Measurements from ENCODE around the gene ZFHX3. TPM values are rescaled to one million over a fixed set of nuclear protein-coding genes. Genes with fewer than 3 reads are reported as not detected.

Gene ZFHX3
- total and polyA plus RNA-seq, 10 of the 15 experiments (the other 5 are each of a cell fraction or from before 2014, with no cell fraction given) = 0.68 to 8.6 (median 2.0) TPM

- no peak for TF ChIP-seq ATF2 (IDR thresholded peaks at IDR 0.05; ENCODE audit: low read length)
Measured at GRCh38 chr16:72876221-72876620, 171.7 kb downstream of the ZFHX3 start (continued).

GRCh38 chr16:72875291-72876031, 172.5 kb downstream of the ZFHX3 start:
- intact Hi-C loops (cut with micrococcal nuclease; ENCODE audit: unreplicated experiment) = no loop called here
- no peaks in the 10 kb centered on the region for H3K79me2 ChIP-seq (ENCODE audit: control insufficient read depth, insufficient read depth, low read length)
- no peak for TF ChIP-seq NR2C2 (IDR thresholded peaks at IDR 0.05; ENCODE audit: borderline replicate concordance, control insufficient read depth, insufficient read length, low read depth)
- TF ChIP-seq ZNF207 (IDR thresholded peaks at IDR 0.05; ENCODE audit: borderline replicate concordance) = no peak
- TF ChIP-seq ZBTB33 (IDR thresholded peaks at IDR 0.05) = no peak
- TF ChIP-seq REST (IDR thresholded peaks at IDR 0.05; ENCODE audit: low read depth, low read length) = no peak
- TF ChIP-seq NFYB (IDR thresholded peaks at IDR 0.05; ENCODE audit: insufficient read depth, low read depth, low read length) = no peak
- TF ChIP-seq CBFB (IDR thresholded peaks at IDR 0.05; ENCODE audit: low read depth) = no peak
- no peak for TF ChIP-seq RAD51 (IDR thresholded peaks at IDR 0.05)
- no peak for TF ChIP-seq ZBTB40 (IDR thresholded peaks at IDR 0.05; ENCODE audit: borderline replicate concordance)

More at GRCh38 chr16:72875291-72876031, 172.5 kb downstream of the ZFHX3 start:
- DNase-seq (ENCODE audit: low read depth, low spot score) (no peak), ATAC-seq (no peak), FAIRE-seq (no peak)
- ChIA-PET POLR2A (no interaction called here), RAD21 (ENCODE audit: unreplicated experiment) (interaction anchor here (0.6 kb wide), 2 partner anchors 258 to 761 kb away, joined by 4 to 5 read pairs; no protein-coding TSS in a partner anchor), SMC1A (ENCODE audit: uncharacterized antibody, unreplicated experiment) (interaction anchor here (0.6 kb wide), 1 partner anchor 1261 kb away, joined by 3 read pairs; no protein-coding TSS in a partner anchor), CTCF (interaction anchor here (3.6 kb wide), 1 partner anchor 43 kb away, joined by 12 read pairs; no protein-coding TSS in a partner anchor)
- Histone ChIP-seq H3K4me2 (ENCODE audit: control insufficient read depth, insufficient read depth) (no peak overlapping the region), H3K9me3 (replicated peaks; ENCODE audit: control insufficient read depth, insufficient read depth, low read length) (no peaks in the 10 kb centered on the region), H2AFZ (ENCODE audit: control insufficient read depth, low read depth, low read length) (no peak overlapping the region), H3K4me1 (ENCODE audit: control insufficient read depth, insufficient read depth, low read length) (no peaks in the 10 kb centered on the region), H3K36me3 (ENCODE audit: control insufficient read depth in 2 of 2, insufficient read depth in 2 of 2, low read length in 1 of 2) (no peaks in the 10 kb centered on the region), H3K27me3 (replicated peaks in 1 of 2; ENCODE audit: control insufficient read depth in 2 of 2, insufficient read depth in 2 of 2, low read length in 1 of 2) (no peaks in the 10 kb centered on the region), H4K20me1 (ENCODE audit: control insufficient read depth, insufficient read depth) (no peaks in the 10 kb centered on the region), H3K27ac (ENCODE audit: control insufficient read depth, insufficient read depth) (no peak overlapping the region), H3K9ac (ENCODE audit: control insufficient read depth, insufficient read depth, low read length) (no peak overlapping the region), H3K4me3 (no peak overlapping the region)
- in situ Hi-C loops (cut with MboI) = no loop called here
- 57% methylated on average over 12 of the region's 12 CpGs for WGBS (ENCODE audit: insufficient coverage, insufficient replicate concordance, low lambda C conversion rate, missing lambda C conversion rate)
- BruUV-seq (replicated peaks) = no TSS peak
